ENCODE data around the gene SPEN.
"Not testable (repeated sequence)": the region's sequence is repeated elsewhere in the genome, so short reads cannot be mapped to it uniquely, and the experiment has no call there.

The SPEN gene, protein sequence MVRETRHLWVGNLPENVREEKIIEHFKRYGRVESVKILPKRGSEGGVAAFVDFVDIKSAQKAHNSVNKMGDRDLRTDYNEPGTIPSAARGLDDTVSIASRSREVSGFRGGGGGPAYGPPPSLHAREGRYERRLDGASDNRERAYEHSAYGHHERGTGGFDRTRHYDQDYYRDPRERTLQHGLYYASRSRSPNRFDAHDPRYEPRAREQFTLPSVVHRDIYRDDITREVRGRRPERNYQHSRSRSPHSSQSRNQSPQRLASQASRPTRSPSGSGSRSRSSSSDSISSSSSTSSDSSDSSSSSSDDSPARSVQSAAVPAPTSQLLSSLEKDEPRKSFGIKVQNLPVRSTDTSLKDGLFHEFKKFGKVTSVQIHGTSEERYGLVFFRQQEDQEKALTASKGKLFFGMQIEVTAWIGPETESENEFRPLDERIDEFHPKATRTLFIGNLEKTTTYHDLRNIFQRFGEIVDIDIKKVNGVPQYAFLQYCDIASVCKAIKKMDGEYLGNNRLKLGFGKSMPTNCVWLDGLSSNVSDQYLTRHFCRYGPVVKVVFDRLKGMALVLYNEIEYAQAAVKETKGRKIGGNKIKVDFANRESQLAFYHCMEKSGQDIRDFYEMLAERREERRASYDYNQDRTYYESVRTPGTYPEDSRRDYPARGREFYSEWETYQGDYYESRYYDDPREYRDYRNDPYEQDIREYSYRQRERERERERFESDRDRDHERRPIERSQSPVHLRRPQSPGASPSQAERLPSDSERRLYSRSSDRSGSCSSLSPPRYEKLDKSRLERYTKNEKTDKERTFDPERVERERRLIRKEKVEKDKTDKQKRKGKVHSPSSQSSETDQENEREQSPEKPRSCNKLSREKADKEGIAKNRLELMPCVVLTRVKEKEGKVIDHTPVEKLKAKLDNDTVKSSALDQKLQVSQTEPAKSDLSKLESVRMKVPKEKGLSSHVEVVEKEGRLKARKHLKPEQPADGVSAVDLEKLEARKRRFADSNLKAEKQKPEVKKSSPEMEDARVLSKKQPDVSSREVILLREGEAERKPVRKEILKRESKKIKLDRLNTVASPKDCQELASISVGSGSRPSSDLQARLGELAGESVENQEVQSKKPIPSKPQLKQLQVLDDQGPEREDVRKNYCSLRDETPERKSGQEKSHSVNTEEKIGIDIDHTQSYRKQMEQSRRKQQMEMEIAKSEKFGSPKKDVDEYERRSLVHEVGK (N-terminal part only)
- long read RNA-seq, donor 1, partial matches to known transcripts: 5 of 9 reads
- long read RNA-seq, donor 1, other reads (novel, unspliced or antisense): 0 of 9 reads
- long read RNA-seq, donor 2, partial matches to known transcripts: 21 of 25 reads
- long read RNA-seq, donor 2, other reads (novel, unspliced or antisense): 0 of 25 reads
- long read RNA-seq, donor 3, partial matches to known transcripts: 23 of 25 reads
- long read RNA-seq, donor 3, other reads (novel, unspliced or antisense): 0 of 25 reads
- long read RNA-seq, donor 4, transcript SPEN-205 (2 exons, 543 nt): major isoform, 5 of 81 reads
- long read RNA-seq, donor 4, partial matches to known transcripts: 75 of 81 reads
- long read RNA-seq, donor 4, other reads (novel, unspliced or antisense): 0 of 81 reads
- long read RNA-seq, donor 5, partial matches to known transcripts: 6 of 8 reads
- long read RNA-seq, donor 5, other reads (novel, unspliced or antisense): 0 of 8 reads
- long read RNA-seq, donor 6, partial matches to known transcripts: 16 of 21 reads
- long read RNA-seq, donor 6, other reads (novel, unspliced or antisense): 0 of 21 reads
- long read RNA-seq, donor 7, transcript SPEN-204 (2 exons, 1,404 nt): minor isoform, 5 of 96 reads
- long read RNA-seq, donor 7, transcript SPEN-205 (2 exons, 543 nt): major isoform, 6 of 96 reads
- long read RNA-seq, donor 7, partial matches to known transcripts: 85 of 96 reads
- long read RNA-seq, donor 7, other reads (novel, unspliced or antisense): 0 of 96 reads
- long read RNA-seq, donor 8, partial matches to known transcripts: 8 of 9 reads
- long read RNA-seq, donor 8, other reads (novel, unspliced or antisense): 0 of 9 reads

DNA sequence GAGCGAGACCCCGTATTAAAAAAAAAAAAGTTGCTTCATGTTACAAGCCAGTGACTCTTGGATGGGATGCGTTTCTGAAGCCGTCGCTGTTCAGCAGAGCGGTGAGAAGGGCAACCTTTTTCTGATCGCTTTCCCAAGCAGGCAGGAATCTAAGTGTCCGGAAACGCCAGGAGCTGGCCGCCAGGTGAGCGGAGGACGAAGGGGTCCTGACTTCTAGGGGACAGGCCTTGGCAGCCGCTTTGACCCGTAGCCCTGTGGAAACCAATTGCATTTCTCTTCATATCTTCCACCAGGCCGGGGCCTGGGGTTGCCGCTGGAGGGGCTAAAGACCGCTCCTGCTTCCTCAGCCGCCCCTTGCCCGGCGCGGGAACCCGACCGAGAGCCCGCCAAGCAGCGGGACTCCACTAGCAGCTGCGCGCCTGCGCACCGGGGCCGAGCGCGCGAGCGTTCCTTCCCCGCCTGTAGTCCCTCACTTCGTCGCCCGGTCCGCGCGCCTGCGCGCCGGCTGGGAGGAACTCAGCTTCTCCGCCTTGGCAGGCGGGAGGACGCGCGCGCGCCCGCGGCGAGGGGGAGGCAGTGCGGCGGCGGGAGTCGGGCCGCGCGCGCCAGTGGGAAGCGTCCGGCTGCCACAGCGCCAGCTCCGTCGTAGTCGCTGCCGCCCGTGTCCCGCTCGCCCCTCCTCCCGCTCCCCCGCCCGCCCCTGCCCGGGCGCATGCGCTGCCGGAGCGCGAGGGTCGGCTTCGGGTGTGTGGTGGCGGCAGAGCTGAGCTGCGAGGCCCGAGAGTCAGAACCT lies at the start of gene SPEN:
SPEN (plus strand) TSS at position 608 of the 793 bp plus-strand sequence. CDS start 361 bp downstream, outside the sequence.
- peak; percentile 94 for DNase-seq

DNA sequence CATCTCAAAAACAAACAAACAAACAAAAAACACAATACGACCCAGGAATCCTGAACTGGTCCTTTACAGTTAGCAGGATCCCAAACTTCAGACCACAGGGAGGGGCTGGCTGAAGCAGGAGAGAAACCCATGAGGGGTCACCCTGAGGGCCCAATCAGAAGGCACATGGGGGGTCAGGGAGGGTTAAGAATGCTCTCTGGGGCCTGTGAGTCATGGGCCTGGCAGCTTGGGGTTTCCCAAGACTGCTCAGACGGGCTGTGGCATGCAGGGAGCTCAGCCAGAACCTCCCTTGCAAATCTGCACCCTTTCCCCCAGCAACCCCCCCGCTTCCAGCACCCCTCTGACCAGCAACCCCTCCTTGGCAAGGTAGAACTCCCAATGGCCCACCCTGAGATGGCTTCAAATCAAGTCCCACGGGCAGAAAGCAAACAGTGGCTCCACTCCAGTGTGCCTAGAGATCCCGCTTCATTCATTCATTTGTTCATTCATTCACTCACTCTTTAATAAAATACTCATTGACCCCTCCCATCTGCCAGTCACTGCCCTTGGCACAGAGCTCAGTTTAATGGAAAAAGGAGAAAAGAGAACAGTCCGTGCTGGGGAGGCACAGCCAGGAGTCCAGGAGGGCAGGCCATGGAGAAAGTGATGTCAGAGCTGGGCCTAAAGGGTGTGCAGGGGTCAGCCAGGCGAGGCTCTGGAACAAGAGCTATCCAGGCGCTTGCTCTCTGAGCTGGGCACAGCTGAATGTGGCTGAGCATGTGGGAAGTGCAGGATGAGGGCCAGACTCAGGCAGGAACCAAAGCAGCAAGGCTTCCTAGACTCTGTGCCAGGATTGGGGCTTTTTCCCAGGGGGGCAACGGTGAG lies 48.3 kb upstream of the SPEN start:
- DNase-seq: no peak

DNA sequence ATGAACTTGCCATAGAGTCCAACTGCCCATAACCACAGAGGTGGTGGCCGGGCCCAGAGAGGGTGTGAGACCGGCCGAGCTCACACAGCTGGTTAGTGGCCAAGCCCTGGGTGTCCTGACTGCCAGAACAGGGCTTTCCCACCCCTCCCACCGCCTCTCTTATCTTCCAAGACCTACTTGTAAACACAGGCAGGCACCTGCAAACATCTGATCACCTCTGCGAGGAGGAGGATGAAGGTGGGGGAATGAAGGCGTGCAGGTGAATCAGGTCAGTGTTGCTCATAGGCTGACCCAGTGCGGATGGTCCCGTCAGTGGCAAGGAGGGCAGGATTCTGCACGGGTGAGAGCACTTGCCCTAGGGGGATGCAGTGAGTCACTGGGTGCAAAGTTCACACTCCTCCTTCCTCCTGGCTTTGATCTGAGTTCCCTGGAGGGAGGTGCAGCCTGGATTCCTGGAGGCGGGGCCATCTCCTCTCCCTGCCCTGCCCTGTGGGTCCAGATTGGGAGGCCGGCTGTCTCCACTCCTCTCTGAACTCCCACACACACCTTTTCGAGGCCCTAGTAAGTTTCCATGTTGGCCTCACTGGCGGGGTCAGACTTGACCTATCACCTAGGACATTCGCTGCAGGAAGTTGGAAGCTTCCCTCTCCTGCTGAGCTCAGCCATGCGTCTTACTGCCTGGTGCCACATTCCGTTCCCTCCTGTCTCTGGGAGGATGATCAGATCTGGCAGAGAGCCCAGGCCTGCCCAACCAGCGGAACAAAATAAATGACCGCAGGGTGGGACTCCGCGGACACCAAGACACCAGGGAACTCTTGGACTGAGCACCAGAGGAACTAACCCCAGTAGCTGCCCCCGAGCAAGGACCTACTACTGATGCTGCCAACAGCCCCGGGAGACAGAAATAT lies 47.3 kb upstream of the SPEN start:
- peak; percentile 68 for DNase-seq

DNA sequence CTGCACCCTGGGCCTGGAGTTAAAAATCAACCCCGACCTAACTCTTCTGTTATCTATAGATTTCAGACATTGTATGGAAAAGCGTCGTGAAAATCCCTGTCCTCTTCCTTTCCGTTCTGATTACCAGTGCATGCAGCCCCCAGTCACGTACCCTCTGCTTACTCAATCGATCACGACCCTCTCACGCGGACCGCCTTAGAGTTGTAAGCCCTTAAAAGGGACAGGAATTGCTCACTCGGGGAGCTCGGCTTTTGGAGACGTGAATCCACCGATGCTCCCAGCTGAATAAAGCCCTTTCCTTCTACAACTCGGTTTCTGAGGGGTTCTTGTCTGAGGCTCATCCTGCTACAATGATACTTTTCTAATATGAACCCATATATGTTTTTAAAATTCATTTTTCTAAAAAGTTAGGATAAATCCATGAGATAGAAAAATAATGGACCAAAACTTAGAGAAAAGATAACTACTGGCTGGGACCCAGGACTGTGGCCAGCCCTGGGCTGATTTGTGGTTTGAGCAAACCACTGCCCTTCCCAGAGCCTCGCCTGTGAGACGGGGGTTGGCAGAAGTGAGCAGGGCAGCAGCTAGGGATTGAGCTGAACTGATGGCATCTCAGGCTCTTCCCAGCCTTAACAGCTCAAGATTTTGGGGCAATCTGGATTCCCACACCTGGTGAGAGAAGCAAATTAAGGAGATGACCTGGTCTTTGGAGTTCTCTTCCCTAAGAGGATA lies 45.1 kb upstream of the SPEN start:
- DNase-seq: no peak

DNA sequence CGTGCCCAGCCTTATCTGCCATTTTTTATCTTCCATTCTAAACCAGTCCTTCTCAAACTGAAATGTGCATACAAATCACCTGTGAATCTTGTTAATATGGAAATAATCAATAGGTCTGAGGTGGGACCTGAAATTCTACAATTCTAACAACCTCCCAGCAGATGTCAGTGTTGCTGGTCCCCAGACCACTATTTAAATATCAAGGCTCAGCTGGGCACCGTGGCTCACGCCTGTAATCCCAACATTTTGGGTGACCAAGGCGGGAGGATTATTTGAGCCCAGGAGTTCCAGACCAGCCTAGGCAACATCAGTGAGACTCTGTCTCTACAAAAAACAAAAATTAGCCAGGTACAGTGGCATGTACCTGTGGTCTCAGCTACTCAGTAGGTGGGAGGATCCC lies 44.1 kb upstream of the SPEN start:
- no peak for DNase-seq

DNA sequence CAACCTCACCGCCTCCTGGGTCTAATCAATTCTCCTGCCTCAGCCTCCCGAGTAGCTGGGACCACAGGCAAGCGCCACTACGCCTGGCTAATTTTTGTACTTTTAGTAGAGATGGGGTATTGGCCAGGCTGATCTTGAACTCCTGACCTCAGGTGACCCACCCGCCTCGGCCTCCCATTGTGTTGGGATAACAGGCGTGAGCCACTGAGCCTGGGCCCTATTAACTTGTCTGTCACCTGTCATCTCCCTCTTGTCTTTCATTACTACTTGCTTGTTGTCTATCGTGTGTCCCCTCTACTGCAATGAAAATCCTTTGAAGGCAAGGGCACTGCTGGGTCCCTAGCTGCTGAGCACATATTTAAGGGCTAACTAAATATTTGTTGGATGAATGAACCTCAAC lies 43.4 kb upstream of the SPEN start:
- DNase-seq: no peak

DNA sequence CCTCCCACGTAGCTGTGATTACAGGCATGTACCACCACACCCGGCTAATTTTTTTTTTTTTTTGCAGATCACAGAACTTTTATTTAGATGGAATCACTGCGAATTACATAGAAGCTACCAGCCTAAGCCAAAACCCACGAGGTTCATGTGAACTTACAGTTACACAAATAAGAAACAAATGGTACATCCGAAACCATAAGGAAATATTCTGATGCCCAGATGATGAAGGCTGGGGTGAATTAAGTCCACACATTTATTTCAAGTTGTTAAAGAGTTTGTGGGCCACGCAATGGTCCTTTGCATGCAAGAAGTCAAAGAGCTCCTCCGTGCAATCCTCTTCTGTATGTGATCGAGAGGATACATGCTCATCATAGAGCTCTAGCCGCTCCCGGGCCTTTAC lies 40.4 kb upstream of the SPEN start:
- no peak for DNase-seq

DNA sequence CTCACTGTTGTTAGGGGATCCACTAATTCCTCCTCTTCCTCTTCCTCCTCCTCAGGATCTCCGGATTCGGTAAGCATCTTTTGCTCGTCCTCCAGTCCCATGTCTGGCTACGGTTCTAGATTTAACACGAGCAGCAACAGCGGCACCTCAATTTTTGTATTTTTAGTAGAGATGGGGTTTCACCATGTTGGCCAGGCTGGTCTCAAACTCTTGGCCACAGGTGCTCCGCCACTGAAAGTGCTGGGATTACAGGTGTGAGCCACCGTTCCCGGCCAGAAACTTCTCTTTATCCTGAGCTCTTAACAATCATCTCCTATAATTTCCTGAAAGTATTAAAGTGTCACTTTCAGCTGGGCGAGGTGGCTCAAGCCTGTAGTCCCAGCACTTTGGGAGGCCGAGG lies 40.0 kb upstream of the SPEN start, which contains the start of gene UQCRHL:
UQCRHL (minus strand) TSS at position 101 of the 400 bp plus-strand sequence; CDS start at position 101, 0 bp downstream.
- not testable (repeated sequence) for DNase-seq

DNA sequence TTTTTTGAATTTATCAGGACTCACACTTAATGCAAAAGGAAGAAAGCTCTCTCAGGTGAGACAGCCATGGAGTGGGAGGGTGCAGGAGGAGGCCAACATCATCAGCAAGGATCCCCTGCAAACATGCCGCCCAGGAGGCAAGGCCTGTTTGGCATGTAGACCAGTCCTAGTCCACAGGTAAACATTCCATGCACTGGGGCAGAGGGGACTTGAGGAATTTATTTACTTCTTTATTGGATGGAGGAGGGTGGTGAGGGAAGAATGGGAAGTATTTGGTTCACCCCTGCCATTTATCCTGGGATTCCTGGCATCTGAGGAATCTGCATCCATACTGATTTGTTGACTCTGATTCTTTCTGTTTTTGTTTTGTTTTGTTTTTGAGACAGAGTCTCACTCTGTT lies 38.6 kb upstream of the SPEN start:
- DNase-seq: no peak

DNA sequence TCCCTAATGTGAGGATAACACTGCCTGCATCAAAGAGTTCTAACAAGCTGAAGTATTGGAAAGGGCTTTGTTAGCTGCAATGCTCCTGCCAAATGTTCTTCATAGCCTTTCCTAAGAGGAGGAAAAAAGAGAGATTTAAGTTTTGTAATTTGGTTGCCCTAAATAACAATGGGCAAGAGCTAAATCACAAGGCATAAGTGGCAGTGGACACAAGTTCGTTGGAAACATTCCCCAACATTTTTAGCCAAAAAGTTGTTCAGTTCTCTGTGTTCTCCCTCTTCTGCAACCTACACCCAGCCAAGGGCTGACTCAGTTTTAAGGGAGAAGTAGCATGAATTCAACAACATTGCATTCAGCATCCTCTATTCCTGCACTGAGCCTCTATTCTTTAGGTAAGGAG lies 37.4 kb upstream of the SPEN start:
- no peak for DNase-seq

DNA sequence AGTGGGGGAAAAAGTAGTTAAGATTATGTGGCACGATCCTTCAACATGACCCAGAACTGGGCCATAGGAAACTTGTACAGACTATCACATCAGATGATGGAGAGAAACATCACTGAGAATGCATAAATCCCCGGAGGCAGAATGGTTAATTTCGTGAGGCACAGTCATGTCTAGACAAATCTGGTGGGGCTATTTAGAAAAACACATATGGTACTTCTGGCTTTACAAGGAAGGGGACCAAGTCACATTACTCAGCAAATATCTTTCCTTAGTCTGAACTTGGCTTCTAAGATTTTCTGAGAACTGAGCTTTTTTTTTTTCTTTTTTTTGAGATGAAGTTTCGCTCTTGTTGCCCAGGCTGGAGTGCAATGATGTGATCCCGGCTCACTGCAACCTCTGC lies 30.8 kb upstream of the SPEN start:
- no peak for DNase-seq

DNA sequence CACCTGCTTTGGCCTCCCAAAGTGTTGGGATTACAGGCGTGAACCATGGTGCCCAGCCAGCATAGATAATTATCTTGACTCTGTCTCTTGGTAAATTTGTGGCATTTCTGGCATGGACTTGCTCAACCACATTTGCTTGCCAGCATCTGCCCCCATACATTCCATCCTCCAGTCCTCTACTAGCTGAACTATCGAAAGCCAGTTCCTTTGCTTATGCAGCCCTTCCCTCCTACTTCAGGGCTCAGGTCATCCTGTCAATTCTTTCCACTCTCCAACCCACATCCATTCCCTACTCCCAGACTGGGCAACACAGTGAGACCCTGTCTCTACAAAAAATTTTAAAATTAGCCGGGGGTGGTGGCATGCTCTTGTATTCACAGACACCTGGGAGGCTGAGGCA lies 27.0 kb upstream of the SPEN start:
- DNase-seq: no peak

DNA sequence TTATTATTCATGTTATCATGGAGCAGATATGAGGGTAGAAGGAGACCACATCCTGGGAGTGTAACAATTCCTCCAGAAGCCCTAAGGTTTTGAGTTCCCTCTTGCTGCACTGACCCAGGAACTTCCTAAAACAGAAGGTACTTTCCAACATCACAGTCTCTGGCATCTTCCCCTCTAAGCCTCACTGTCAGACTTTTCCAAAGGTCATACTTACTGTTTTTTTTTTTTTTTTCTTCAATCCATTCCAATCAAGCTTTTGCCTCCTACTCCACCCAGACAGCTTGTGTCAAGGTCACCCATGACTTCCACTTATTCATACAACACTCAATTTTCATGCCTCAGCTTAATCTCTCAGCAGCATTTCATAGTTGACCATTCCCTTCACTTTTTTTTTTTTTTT lies 21.7 kb upstream of the SPEN start:
- DNase-seq: no peak

DNA sequence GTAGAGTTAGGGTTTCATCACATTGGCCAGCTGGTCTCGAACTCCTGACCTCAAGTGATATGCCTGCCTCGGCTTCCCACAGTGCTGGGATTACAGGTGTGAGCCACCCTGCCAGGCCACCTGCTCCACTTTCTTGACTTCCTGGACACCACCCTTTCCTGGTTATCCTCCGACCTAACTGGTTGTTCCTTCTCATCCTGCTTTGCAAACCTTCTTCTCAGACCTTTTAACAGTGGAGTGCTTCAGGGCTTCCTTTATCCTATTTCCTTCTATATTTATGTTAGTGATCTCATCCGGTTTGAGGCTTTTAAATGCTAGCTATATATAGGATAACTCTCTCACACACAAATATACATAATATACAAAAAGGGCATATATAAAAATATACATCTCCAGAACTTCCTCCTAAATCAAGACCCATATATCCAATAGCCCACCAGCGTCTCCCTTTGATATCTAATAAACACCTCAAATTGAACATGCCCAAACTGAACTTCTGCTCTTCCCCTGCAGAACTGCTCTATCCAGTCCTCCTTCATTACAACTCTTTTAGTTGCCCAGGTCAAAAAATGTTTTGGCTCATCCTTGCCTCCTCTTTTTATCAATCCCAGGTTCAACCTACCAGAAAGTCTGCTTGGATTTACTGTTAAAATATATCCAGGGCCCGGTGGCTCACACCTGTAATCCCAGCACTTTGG lies 20.5 kb upstream of the SPEN start:
- DNase-seq: no peak

DNA sequence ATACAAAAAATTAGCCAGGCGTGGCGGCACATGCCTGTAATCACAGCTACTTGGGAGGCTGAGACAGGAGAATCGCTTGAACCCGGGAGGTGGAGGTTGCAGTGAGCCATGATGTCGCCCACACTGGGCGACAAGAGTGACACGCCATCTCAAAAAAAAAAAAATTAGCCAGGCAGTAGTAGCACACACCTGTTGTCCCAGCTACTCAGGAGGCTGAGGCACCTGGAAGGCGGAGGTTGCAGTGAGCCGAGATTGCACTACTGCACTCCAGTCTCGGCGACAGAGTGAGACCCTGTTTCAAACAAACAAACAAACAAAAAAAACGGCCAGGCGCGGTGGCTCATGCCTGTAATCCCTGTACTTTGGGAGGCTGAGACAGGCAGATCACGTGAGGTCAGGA lies 19.9 kb upstream of the SPEN start:
- DNase-seq: not testable (repeated sequence)

DNA sequence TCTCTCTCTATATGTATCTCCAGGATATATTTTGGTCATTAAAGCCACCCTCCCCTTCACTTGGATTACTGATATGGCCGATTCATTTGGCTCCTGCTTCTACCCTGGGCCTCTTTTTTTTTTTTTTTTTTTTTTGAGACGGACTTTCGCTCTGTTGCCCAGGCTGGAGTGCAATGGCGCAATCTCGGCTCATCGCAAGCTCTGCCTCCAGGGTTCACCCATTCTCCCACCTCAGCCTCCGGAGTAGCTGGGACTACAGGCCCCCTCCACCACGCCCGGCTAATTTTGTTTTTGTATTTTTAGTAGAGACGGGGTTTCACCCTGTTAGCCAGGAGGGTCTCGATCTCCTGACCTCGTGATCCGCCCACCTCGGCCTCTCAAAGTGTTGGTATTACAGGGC lies 18.6 kb upstream of the SPEN start:
- not testable (repeated sequence) for DNase-seq
